H9 (cell line): Measurements from ENCODE around the gene DMRT3. TPM values are rescaled to one million over a fixed set of nuclear protein-coding genes. Genes with fewer than 3 reads are reported as not detected.

ENCODE experiments used
- DNase-seq: peaks from one replicate; pipeline ENCODE4 v3.0.0-alpha.2; 2017
- H2AFZ ChIP-seq: one replicate; pipeline ENCODE4 v1.6.1; 2013; ENCODE audit warnings: mild to moderate bottlenecking, low read length, control low read depth, moderate library complexity
- H2AK5ac ChIP-seq: 2 replicates; pipeline ENCODE4 v1.6.1; 2013; ENCODE audit warnings: low read length, control low read depth, mixed read lengths; ENCODE audit not compliant: insufficient read length
- H2BK120ac ChIP-seq: one replicate; pipeline ENCODE4 v1.6.1; 2013; ENCODE audit warnings: low read depth, mild to moderate bottlenecking, low read length, control low read depth, inconsistent platforms; ENCODE audit not compliant: poor library complexity, severe bottlenecking
- H2BK12ac ChIP-seq: 2 replicates; pipeline ENCODE4 v1.6.1; 2013; ENCODE audit warnings: low read length, control low read depth, mixed read lengths, low read depth; ENCODE audit not compliant: insufficient read length
- H2BK15ac ChIP-seq: 2 replicates; pipeline ENCODE4 v1.6.1; 2013; ENCODE audit warnings: low read depth, low read length, control low read depth
- H2BK20ac ChIP-seq: one replicate; pipeline ENCODE4 v1.6.1; 2013; ENCODE audit warnings: low read depth, mild to moderate bottlenecking, low read length, control low read depth, inconsistent platforms; ENCODE audit not compliant: poor library complexity, severe bottlenecking
- H2BK5ac ChIP-seq: 2 replicates; pipeline ENCODE4 v1.6.1; 2013; ENCODE audit warnings: low read length, control low read depth, mixed read lengths; ENCODE audit not compliant: insufficient read length
- H3K14ac ChIP-seq: 2 replicates; pipeline ENCODE4 v1.6.1; 2013; ENCODE audit warnings: low read length, control low read depth; ENCODE audit not compliant: insufficient read depth
- H3K18ac ChIP-seq: 2 replicates; pipeline ENCODE4 v1.6.1; 2013; ENCODE audit warnings: low read depth, mild to moderate bottlenecking, mixed read lengths, low read length, control low read depth; ENCODE audit not compliant: insufficient read length
- H3K23ac ChIP-seq: 2 replicates; pipeline ENCODE4 v1.6.1; 2013; ENCODE audit warnings: low read length, control low read depth, mixed read lengths, low read depth; ENCODE audit not compliant: insufficient read length
- H3K23me2 ChIP-seq: 2 replicates; pipeline ENCODE4 v1.6.1; 2013; ENCODE audit warnings: low read depth, mild to moderate bottlenecking, mixed read lengths, low read length, control low read depth; ENCODE audit not compliant: insufficient read length, poor library complexity, severe bottlenecking
- H3K27ac ChIP-seq: 2 replicates; pipeline ENCODE4 v1.5.1; 2013; ENCODE audit warnings: low read length, control low read depth, mixed read lengths, low read depth; ENCODE audit not compliant: insufficient read length
- H3K27me3 ChIP-seq: 2 replicates; pipeline ENCODE4 v1.6.1; 2013; ENCODE audit warnings: low read length, control low read depth, inconsistent platforms; ENCODE audit not compliant: insufficient read depth
- H3K4ac ChIP-seq: 2 replicates; pipeline ENCODE4 v1.6.1; 2013; ENCODE audit warnings: low read depth, mild to moderate bottlenecking, control low read depth, inconsistent platforms, low read length, moderate library complexity
- H3K4me1 ChIP-seq: 2 replicates; pipeline ENCODE4 v1.6.1; 2013; ENCODE audit warnings: low read length, control low read depth, inconsistent platforms; ENCODE audit not compliant: insufficient read depth
- H3K4me2 ChIP-seq: 2 replicates; pipeline ENCODE4 v1.6.1; 2013; ENCODE audit warnings: low read length, control low read depth, mixed read lengths; ENCODE audit not compliant: insufficient read length, insufficient read depth
- H3K56ac ChIP-seq: 2 replicates; pipeline ENCODE4 v1.6.1; 2013; ENCODE audit warnings: low read depth, mild to moderate bottlenecking, mixed read lengths, low read length, control low read depth; ENCODE audit not compliant: insufficient read length
- H3K79me1 ChIP-seq: 2 replicates; pipeline ENCODE4 v1.6.1; 2013; ENCODE audit warnings: low read depth, mild to moderate bottlenecking, moderate library complexity, low read length, control low read depth, inconsistent platforms; ENCODE audit not compliant: insufficient read depth, poor library complexity, severe bottlenecking
- H3K79me2 ChIP-seq: 2 replicates; pipeline ENCODE4 v1.6.1; 2013; ENCODE audit warnings: low read length, control low read depth, inconsistent platforms; ENCODE audit not compliant: insufficient read depth
- H3K9ac ChIP-seq: 2 replicates; pipeline ENCODE4 v1.6.1; 2013; ENCODE audit warnings: low read length, control low read depth, mixed read lengths; ENCODE audit not compliant: insufficient read length; ENCODE audit errors: extremely low read depth
- H3K9me3 ChIP-seq: one replicate; pipeline ENCODE4 v1.6.1; 2013; ENCODE audit warnings: low read depth, low read length, inconsistent platforms; ENCODE audit not compliant: control insufficient read depth
- H3T11ph ChIP-seq: one replicate; pipeline ENCODE4 v1.6.1; 2013; ENCODE audit warnings: mild to moderate bottlenecking, low read length, control low read depth, inconsistent platforms
- H4K20me1 ChIP-seq: one replicate; pipeline ENCODE4 v1.6.1; 2013; ENCODE audit not compliant: control insufficient read depth, insufficient read length, insufficient read depth
- H4K5ac ChIP-seq: 2 replicates; pipeline ENCODE4 v1.6.1; 2013; ENCODE audit warnings: low read depth, mild to moderate bottlenecking, mixed read lengths, low read length, control low read depth; ENCODE audit not compliant: insufficient read length
- H4K8ac ChIP-seq: replicated peaks from 2 replicates; pipeline ENCODE4 v1.6.1; 2013; ENCODE audit warnings: low read length, control low read depth, mixed read lengths, low read depth; ENCODE audit not compliant: insufficient read length
- H4K91ac ChIP-seq: 2 replicates; pipeline ENCODE4 v1.6.1; 2013; ENCODE audit warnings: low read depth, mild to moderate bottlenecking, moderate library complexity, mixed read lengths, low read length, control low read depth; ENCODE audit not compliant: insufficient read length
- H3K27ac Mint-ChIP-seq, 3 experiments: 2 replicates in 2 of 3; 3 replicates in 1 of 3; pipeline ENCODE4 v1.8.0; 2020 to 2021; ENCODE audit warnings: mixed read lengths in 3 of 3, mild to moderate bottlenecking in 1 of 3, moderate library complexity in 1 of 3
- H3K27me3 Mint-ChIP-seq: 2 replicates; pipeline ENCODE4 v1.8.0; 2021; ENCODE audit warnings: low read depth, mild to moderate bottlenecking, moderate library complexity, mixed read lengths
- H3K36me3 Mint-ChIP-seq, 3 experiments: 2 replicates in 2 of 3; 3 replicates in 1 of 3; pipeline ENCODE4 v1.8.0; 2020 to 2021; ENCODE audit warnings: low read depth in 3 of 3, mixed read lengths in 3 of 3; ENCODE audit not compliant: insufficient read depth in 1 of 3
- H3K4me1 Mint-ChIP-seq, 2 experiments: 2 replicates each; pipeline ENCODE4 v1.8.0; 2020; ENCODE audit warnings: mixed read lengths in 2 of 2
- H3K4me3 Mint-ChIP-seq, 2 experiments: 2 replicates in 1 of 2; 3 replicates in 1 of 2; pipeline ENCODE4 v1.8.0; 2020 to 2021; ENCODE audit warnings: mild to moderate bottlenecking in 2 of 2, mixed read lengths in 2 of 2, moderate library complexity in 1 of 2
- H3K9me3 Mint-ChIP-seq, 2 experiments: 2 replicates in 1 of 2; 3 replicates in 1 of 2; pipeline ENCODE4 v1.8.0; 2020; ENCODE audit warnings: mild to moderate bottlenecking in 2 of 2, mixed read lengths in 2 of 2, moderate library complexity in 1 of 2
- WGBS: extraction: QIAGEN DNeasy Blood & Tissue Kit; methylation state at CpG from one replicate; pipeline ENCODE4 v1.1.7; 2013; ENCODE audit warnings: missing lambda C conversion rate, low lambda C conversion rate, mixed read lengths; ENCODE audit not compliant: insufficient read length; ENCODE audit errors: extremely low coverage; 5-methylcytosine and 5-hydroxymethylcytosine counted together
- total RNA-seq: library from RNA; stranded (reverse); gene quantifications from 2 replicates; pipeline ENCODE4 v1.2.1, GENCODE V29; 2021
- TF ChIP-seq, protein P1 (sequence below): fragments of 200-600 bp; sonication (generic); conservative IDR thresholded peaks from 3 replicates; pipeline ENCODE4 v1.8.0; 2021; ENCODE audit warnings: antibody characterized with exemption, mild to moderate bottlenecking

The DMRT3 gene
- total RNA-seq, 1 experiment from 2014 or later: not detected

- H3K27me3 ChIP-seq: no peaks in the 10 kb centered on the region
- no peak overlapping the region for H3T11ph ChIP-seq
- H3K23ac ChIP-seq: no peak overlapping the region
- H3K27ac ChIP-seq: no peak overlapping the region
- no peak for DNase-seq
- H3K18ac ChIP-seq: no peak overlapping the region
- no peak overlapping the region for H2BK12ac ChIP-seq
- no peak overlapping the region for H4K5ac ChIP-seq
- WGBS: no CpG with 5 or more reads among the region's 8 CpGs
- no peaks in the 10 kb centered on the region; the same call in 1 of the 2 replicates for H3K4me1 ChIP-seq
- TF ChIP-seq, protein P1, sequence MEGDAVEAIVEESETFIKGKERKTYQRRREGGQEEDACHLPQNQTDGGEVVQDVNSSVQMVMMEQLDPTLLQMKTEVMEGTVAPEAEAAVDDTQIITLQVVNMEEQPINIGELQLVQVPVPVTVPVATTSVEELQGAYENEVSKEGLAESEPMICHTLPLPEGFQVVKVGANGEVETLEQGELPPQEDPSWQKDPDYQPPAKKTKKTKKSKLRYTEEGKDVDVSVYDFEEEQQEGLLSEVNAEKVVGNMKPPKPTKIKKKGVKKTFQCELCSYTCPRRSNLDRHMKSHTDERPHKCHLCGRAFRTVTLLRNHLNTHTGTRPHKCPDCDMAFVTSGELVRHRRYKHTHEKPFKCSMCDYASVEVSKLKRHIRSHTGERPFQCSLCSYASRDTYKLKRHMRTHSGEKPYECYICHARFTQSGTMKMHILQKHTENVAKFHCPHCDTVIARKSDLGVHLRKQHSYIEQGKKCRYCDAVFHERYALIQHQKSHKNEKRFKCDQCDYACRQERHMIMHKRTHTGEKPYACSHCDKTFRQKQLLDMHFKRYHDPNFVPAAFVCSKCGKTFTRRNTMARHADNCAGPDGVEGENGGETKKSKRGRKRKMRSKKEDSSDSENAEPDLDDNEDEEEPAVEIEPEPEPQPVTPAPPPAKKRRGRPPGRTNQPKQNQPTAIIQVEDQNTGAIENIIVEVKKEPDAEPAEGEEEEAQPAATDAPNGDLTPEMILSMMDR: no peak
- Mint-ChIP-seq H3K4me3 (no peak overlapping the region), H3K36me3 (peaks cover 0 to 2% (median 0%) of the 10 kb centered on the region in 3 experiments; a peak in 1 of 7 replicates), H3K27me3 (no peaks in the 10 kb centered on the region), H3K4me1 (no peaks in the 10 kb centered on the region), H3K27ac (no peak overlapping the region), H3K9me3 (peaks cover 0 to 1% of the 10 kb centered on the region in 2 experiments; a peak in 2 of 5 replicates)
- H2BK5ac ChIP-seq: no peak overlapping the region
- no peak overlapping the region for H3K14ac ChIP-seq
- H3K4ac ChIP-seq: no peak overlapping the region
- no peak overlapping the region for H3K4me2 ChIP-seq
- H2BK120ac ChIP-seq: no peak overlapping the region
- H2BK20ac ChIP-seq: no peak overlapping the region
- no peaks in the 10 kb centered on the region for H3K23me2 ChIP-seq
- no peaks in the 10 kb centered on the region for H3K79me1 ChIP-seq
- H2AK5ac ChIP-seq: no peak overlapping the region
- H4K20me1 ChIP-seq: no peaks in the 10 kb centered on the region
- no peaks in the 10 kb centered on the region for H3K79me2 ChIP-seq
- no peaks in the 10 kb centered on the region for H3K9me3 ChIP-seq
- no peak overlapping the region for H3K56ac ChIP-seq
- H4K91ac ChIP-seq: no peak overlapping the region
- no peak overlapping the region for H2BK15ac ChIP-seq
- no peak overlapping the region for H3K9ac ChIP-seq
- H2AFZ ChIP-seq: no peak overlapping the region
- H4K8ac ChIP-seq: no peak overlapping the region
Measured at GRCh38 chr9:926976-927375, 49.5 kb upstream of the DMRT3 start.
